Measurements from ENCODE around the gene HSBP1L1.

DNA sequence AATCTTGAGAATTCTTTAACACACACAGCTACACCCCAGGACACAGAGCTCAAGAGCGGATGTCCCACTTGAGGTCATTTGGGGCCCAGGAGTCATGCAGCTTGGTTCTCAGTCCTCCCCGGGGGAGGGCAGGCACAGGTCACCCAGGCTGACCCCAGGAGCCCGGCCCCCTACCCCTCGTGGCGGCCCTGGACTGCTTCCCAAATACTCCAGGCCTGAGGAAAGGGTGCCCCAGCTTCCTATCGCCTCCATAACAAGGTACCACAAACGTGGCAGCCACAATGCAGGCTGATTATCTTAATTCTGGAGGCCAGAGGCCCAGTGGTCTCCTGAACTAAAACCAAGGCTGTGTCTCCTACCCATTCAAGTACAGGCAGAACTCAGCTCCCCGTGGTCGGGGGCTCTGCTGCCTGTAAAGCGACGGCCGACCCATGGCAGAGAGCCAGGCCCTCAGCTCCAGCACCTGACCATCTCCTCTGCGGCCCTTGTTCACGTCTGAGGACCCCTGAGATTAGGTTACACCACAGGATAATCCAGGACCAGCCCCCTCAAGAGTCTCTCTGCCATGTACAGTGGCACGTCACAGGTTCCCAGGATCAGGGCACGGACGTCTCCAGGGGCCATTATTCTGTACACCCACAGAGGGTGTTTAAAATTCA, 23.5 kb upstream of the HSBP1L1 start:
- TF ChIP-seq, protein P1, sequence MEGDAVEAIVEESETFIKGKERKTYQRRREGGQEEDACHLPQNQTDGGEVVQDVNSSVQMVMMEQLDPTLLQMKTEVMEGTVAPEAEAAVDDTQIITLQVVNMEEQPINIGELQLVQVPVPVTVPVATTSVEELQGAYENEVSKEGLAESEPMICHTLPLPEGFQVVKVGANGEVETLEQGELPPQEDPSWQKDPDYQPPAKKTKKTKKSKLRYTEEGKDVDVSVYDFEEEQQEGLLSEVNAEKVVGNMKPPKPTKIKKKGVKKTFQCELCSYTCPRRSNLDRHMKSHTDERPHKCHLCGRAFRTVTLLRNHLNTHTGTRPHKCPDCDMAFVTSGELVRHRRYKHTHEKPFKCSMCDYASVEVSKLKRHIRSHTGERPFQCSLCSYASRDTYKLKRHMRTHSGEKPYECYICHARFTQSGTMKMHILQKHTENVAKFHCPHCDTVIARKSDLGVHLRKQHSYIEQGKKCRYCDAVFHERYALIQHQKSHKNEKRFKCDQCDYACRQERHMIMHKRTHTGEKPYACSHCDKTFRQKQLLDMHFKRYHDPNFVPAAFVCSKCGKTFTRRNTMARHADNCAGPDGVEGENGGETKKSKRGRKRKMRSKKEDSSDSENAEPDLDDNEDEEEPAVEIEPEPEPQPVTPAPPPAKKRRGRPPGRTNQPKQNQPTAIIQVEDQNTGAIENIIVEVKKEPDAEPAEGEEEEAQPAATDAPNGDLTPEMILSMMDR (IDR thresholded peaks at IDR 0.05): no peak
- TF ChIP-seq EP300 (IDR thresholded peaks at IDR 0.05): no peak
- no peak for TF ChIP-seq POLR2A (IDR thresholded peaks at IDR 0.05)
- TF ChIP-seq POLR2AphosphoS5 (IDR thresholded peaks at IDR 0.05): no peak

All from upper lobe of left lung (tissue), 4 donors.